ENCODE results near the gene ZBTB49.

The ZBTB49 gene

GRCh38 chr4:4302001-4302400 lies 11.9 kb downstream of the ZBTB49 start:
- FAIRE-seq: peak; percentile 41
- DNase-seq (ENCODE audit: insufficient read length, low spot score): no peak
- TF ChIP-seq SPI1 (IDR thresholded peaks at IDR 0.05; ENCODE audit: low read depth, low read length) (no peak), TAF1 (IDR thresholded peaks at IDR 0.05; ENCODE audit: low read depth, low read length) (no peak), POLR2A (IDR thresholded peaks at IDR 0.05; ENCODE audit: low read depth, low read length) (no peak), POU2F2 (IDR thresholded peaks at IDR 0.05; ENCODE audit: low read depth, low read length) (no peak), POLR2AphosphoS5 (IDR thresholded peaks at IDR 0.05; ENCODE audit: low read depth, low read length) (no peak), PAX5 (IDR thresholded peaks at IDR 0.05; ENCODE audit: insufficient read depth, low read length, severe bottlenecking) (no peak)

DNA sequence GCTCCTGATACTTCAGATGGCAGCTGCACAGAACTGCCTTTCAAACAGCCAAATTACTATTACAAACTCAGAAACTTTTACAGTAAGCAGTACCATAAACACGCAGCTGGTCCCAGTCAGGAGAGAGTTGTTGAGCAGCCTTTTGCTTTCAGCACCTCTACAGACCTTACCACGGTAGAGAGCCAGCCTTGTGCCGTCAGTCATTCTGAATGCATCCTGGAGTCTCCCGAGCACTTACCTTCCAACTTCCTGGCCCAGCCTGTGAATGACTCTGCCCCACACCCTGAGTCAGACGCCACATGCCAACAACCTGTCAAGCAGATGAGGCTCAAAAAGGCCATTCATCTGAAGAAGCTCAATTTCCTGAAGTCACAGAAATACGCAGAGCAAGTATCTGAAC lies 12.4 kb downstream of the ZBTB49 start:
- TF ChIP-seq POLR2AphosphoS5 (IDR thresholded peaks at IDR 0.05; ENCODE audit: low read depth, low read length) (no peak), SPI1 (IDR thresholded peaks at IDR 0.05; ENCODE audit: low read depth, low read length) (no peak), POLR2A (IDR thresholded peaks at IDR 0.05; ENCODE audit: low read depth, low read length) (no peak), POU2F2 (IDR thresholded peaks at IDR 0.05; ENCODE audit: low read depth, low read length) (no peak), TAF1 (IDR thresholded peaks at IDR 0.05; ENCODE audit: low read depth, low read length) (no peak), PAX5 (IDR thresholded peaks at IDR 0.05; ENCODE audit: insufficient read depth, low read length, severe bottlenecking) (no peak)
- DNase-seq (ENCODE audit: insufficient read length, low spot score) (no peak), FAIRE-seq (no peak)

- DNase-seq (ENCODE audit: insufficient read length, low spot score): no peak
- FAIRE-seq: no peak
Measured at GRCh38 chr4:4306920-4307319, 16.9 kb downstream of the ZBTB49 start.

GRCh38 chr4:4308800-4309441 lies 18.9 kb downstream of the ZBTB49 start:
- FAIRE-seq: no peak

More at GRCh38 chr4:4306920-4307319, 16.9 kb downstream of the ZBTB49 start:
- TF ChIP-seq TAF1 (IDR thresholded peaks at IDR 0.05; ENCODE audit: low read depth, low read length): no peak

GRCh38 chr4:4311193-4311592 lies 21.1 kb downstream of the ZBTB49 start:
- TF ChIP-seq POLR2A (IDR thresholded peaks at IDR 0.05; ENCODE audit: low read depth, low read length): no peak
- TF ChIP-seq PAX5 (IDR thresholded peaks at IDR 0.05; ENCODE audit: insufficient read depth, low read length, severe bottlenecking): no peak
- no peak for TF ChIP-seq SPI1 (IDR thresholded peaks at IDR 0.05; ENCODE audit: low read depth, low read length)
- no peak for TF ChIP-seq TAF1 (IDR thresholded peaks at IDR 0.05; ENCODE audit: low read depth, low read length)
- no peak for TF ChIP-seq POLR2AphosphoS5 (IDR thresholded peaks at IDR 0.05; ENCODE audit: low read depth, low read length)
- DNase-seq (ENCODE audit: insufficient read length, low spot score) (no peak), FAIRE-seq (peak; percentile 41)

More at GRCh38 chr4:4308800-4309441, 18.9 kb downstream of the ZBTB49 start:
- DNase-seq (ENCODE audit: insufficient read length, low spot score): no peak
- no peak for TF ChIP-seq POU2F2 (IDR thresholded peaks at IDR 0.05; ENCODE audit: low read depth, low read length)
- no peak for TF ChIP-seq POLR2A (IDR thresholded peaks at IDR 0.05; ENCODE audit: low read depth, low read length)
- no peak for TF ChIP-seq TAF1 (IDR thresholded peaks at IDR 0.05; ENCODE audit: low read depth, low read length)
- no peak for TF ChIP-seq SPI1 (IDR thresholded peaks at IDR 0.05; ENCODE audit: low read depth, low read length)
- TF ChIP-seq POLR2AphosphoS5 (IDR thresholded peaks at IDR 0.05; ENCODE audit: low read depth, low read length): no peak
- no peak for TF ChIP-seq PAX5 (IDR thresholded peaks at IDR 0.05; ENCODE audit: insufficient read depth, low read length, severe bottlenecking)

DNA sequence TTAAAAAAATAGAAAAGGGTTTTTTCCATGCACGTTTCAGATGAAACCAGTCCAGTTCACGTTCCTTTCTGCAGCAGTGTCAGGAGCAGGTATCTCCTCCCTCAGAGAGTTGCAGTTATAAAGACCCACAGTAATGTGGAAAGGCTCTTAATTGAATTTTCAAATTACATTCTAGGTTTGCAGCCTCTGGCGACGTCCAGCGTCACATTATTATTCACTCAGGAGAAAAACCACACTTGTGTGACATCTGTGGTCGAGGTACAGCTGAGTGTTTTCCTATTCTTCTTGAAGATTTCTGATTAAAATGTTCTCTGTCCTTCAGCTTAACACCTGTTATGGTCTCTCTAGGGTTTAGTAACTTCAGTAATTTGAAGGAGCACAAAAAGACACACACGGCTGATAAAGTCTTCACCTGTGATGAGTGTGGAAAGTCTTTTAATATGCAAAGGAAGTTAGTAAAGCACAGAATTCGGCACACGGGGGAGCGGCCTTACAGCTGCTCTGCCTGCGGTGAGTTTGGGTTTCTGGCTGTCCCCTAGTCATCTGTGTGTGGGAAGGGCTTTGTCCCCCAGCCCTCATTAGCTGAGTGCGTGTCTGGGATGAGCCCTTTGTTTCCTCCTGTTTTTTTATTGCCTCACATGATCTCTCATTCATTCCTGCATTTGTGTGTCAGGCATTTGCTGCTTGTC lies 25.6 kb downstream of the ZBTB49 start:
- FAIRE-seq (peak; percentile 80), DNase-seq (ENCODE audit: insufficient read length, low spot score) (no peak)
- no peak for TF ChIP-seq POLR2AphosphoS5 (IDR thresholded peaks at IDR 0.05; ENCODE audit: low read depth, low read length)
- TF ChIP-seq POLR2A (IDR thresholded peaks at IDR 0.05; ENCODE audit: low read depth, low read length): no peak
- no peak for TF ChIP-seq SPI1 (IDR thresholded peaks at IDR 0.05; ENCODE audit: low read depth, low read length)
- no peak for TF ChIP-seq POU2F2 (IDR thresholded peaks at IDR 0.05; ENCODE audit: low read depth, low read length)
- TF ChIP-seq TAF1 (IDR thresholded peaks at IDR 0.05; ENCODE audit: low read depth, low read length): no peak
- no peak for TF ChIP-seq PAX5 (IDR thresholded peaks at IDR 0.05; ENCODE audit: insufficient read depth, low read length, severe bottlenecking)

- no peak for DNase-seq (ENCODE audit: insufficient read length, low spot score)
- TF ChIP-seq POLR2AphosphoS5 (IDR thresholded peaks at IDR 0.05; ENCODE audit: low read depth, low read length): no peak
- no peak for TF ChIP-seq TAF1 (IDR thresholded peaks at IDR 0.05; ENCODE audit: low read depth, low read length)
- TF ChIP-seq POLR2A (IDR thresholded peaks at IDR 0.05; ENCODE audit: low read depth, low read length): no peak
- TF ChIP-seq SPI1 (IDR thresholded peaks at IDR 0.05; ENCODE audit: low read depth, low read length): no peak
- TF ChIP-seq PAX5 (IDR thresholded peaks at IDR 0.05; ENCODE audit: insufficient read depth, low read length, severe bottlenecking): no peak
- TF ChIP-seq POU2F2 (IDR thresholded peaks at IDR 0.05; ENCODE audit: low read depth, low read length): no peak
- no peak for FAIRE-seq
Measured at GRCh38 chr4:4316150-4316495, 26.1 kb downstream of the ZBTB49 start.

DNA sequence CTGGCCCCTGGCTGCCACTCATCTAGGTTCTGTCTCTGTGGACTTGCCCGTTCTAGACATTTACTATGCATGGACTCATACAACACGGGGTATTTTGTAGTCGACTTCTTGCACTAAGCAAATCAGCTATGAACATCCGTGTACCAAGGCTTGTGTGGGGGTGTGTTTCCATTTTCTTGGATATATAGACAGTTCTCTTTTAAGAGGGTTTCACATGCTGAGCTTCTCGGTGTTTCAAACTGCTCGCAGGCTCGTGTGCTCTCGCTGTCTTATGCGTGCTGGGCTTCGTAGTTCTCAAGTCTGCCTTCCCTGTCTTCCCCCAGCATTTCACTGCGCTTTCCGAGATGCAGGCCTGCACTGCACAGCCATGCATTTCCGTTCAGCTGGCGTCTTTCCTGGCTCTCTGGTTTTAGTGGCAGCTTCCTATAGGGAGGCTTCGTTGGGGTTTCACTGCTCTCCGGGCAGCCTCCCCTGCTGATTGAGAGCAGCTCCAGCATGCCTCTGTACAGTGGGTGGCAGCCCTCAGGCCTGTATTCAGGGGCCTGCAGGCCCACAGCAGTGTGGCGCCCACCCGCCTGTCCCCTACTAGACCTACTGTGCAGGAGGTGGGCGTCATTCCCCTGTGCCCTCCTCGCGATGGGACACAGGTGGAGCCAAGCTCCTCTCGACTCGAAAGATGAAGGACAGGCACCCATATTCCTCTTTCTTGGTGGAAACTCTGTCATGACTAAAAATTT lies 27.6 kb downstream of the ZBTB49 start:
- no peak for DNase-seq (ENCODE audit: insufficient read length, low spot score)
- TF ChIP-seq SPI1 (IDR thresholded peaks at IDR 0.05; ENCODE audit: low read depth, low read length) (no peak), POLR2A (IDR thresholded peaks at IDR 0.05; ENCODE audit: low read depth, low read length) (no peak), PAX5 (IDR thresholded peaks at IDR 0.05; ENCODE audit: insufficient read depth, low read length, severe bottlenecking) (no peak), TAF1 (IDR thresholded peaks at IDR 0.05; ENCODE audit: low read depth, low read length) (no peak), POLR2AphosphoS5 (IDR thresholded peaks at IDR 0.05; ENCODE audit: low read depth, low read length) (no peak), POU2F2 (IDR thresholded peaks at IDR 0.05; ENCODE audit: low read depth, low read length) (no peak)
- peak; percentile 60 for FAIRE-seq

GRCh38 chr4:4320528-4320927 lies 30.5 kb downstream of the ZBTB49 start:
- no peak for DNase-seq (ENCODE audit: insufficient read length, low spot score)
- TF ChIP-seq POLR2AphosphoS5 (IDR thresholded peaks at IDR 0.05; ENCODE audit: low read depth, low read length) (no peak), POLR2A (IDR thresholded peaks at IDR 0.05; ENCODE audit: low read depth, low read length) (no peak), PAX5 (IDR thresholded peaks at IDR 0.05; ENCODE audit: insufficient read depth, low read length, severe bottlenecking) (no peak), TAF1 (IDR thresholded peaks at IDR 0.05; ENCODE audit: low read depth, low read length) (no peak), SPI1 (IDR thresholded peaks at IDR 0.05; ENCODE audit: low read depth, low read length) (no peak), POU2F2 (IDR thresholded peaks at IDR 0.05; ENCODE audit: low read depth, low read length) (no peak)
- FAIRE-seq: no peak

All from GM12891 (cell line).